CD4-positive, alpha-beta T cell treated with Interleukin-10 for 1 hour (primary cell): ENCODE results near the gene CNKSR3.

Source experiments
- DNase-seq: peaks from one replicate; pipeline ENCODE4 v3.0.0-alpha.2; 2020

CNKSR3 gene

GRCh38 chr6:154478021-154478700 lies 32.3 kb downstream of the CNKSR3 start:
- no peak for DNase-seq

- no peak for DNase-seq
Measured at GRCh38 chr6:154476494-154476893, 34.0 kb downstream of the CNKSR3 start.

GRCh38 chr6:154474648-154475428 lies 35.6 kb downstream of the CNKSR3 start:
- DNase-seq: no peak

- DNase-seq: no peak
Measured at GRCh38 chr6:154473324-154473723, 37.2 kb downstream of the CNKSR3 start.

GRCh38 chr6:154471609-154472362 lies 38.7 kb downstream of the CNKSR3 start:
- DNase-seq: no peak

GRCh38 chr6:154469306-154469935 lies 41.1 kb downstream of the CNKSR3 start:
- no peak for DNase-seq

GRCh38 chr6:154468760-154469159 lies 41.7 kb downstream of the CNKSR3 start:
- DNase-seq: no peak

- DNase-seq: no peak
Measured at GRCh38 chr6:154466971-154467679, 43.4 kb downstream of the CNKSR3 start.

GRCh38 chr6:154466139-154466538 lies 44.3 kb downstream of the CNKSR3 start:
- no peak for DNase-seq

GRCh38 chr6:154463573-154464419 lies 46.7 kb downstream of the CNKSR3 start:
- DNase-seq: no peak

- no peak for DNase-seq
Measured at GRCh38 chr6:154462425-154462824, 48.1 kb downstream of the CNKSR3 start.

- no peak for DNase-seq
Measured at GRCh38 chr6:154461348-154461747, 49.1 kb downstream of the CNKSR3 start.

- no peak for DNase-seq
Measured at GRCh38 chr6:154460306-154461071, 50.0 kb downstream of the CNKSR3 start.

GRCh38 chr6:154459513-154459912 lies 51.0 kb downstream of the CNKSR3 start:
- no peak for DNase-seq

GRCh38 chr6:154458565-154459470 lies 51.7 kb downstream of the CNKSR3 start:
- no peak for DNase-seq

- no peak for DNase-seq
Measured at GRCh38 chr6:154457881-154458284, 52.6 kb downstream of the CNKSR3 start.

GRCh38 chr6:154457046-154457713 lies 53.3 kb downstream of the CNKSR3 start:
- no peak for DNase-seq

- DNase-seq: no peak
Measured at GRCh38 chr6:154453329-154453728, 57.2 kb downstream of the CNKSR3 start.

GRCh38 chr6:154450498-154450897 lies 60.0 kb downstream of the CNKSR3 start:
- DNase-seq: no peak
